Left lung (tissue), 10 donors: ENCODE results near the gene SRPX. TPM values are rescaled to one million over a fixed set of nuclear protein-coding genes. Genes with fewer than 3 reads are reported as not detected.

Experiments used
- ATAC-seq: fragments of 200-7000 bp; cut with Tn5 transposase; one replicate; pipeline ENCODE4 v1.9.1; 2020; ENCODE audit warnings: moderate library complexity
- DNase-seq, 4 donors: peaks; one replicate each; pipeline ENCODE4 v3.0.0-alpha.2; 2013 to 2020
- H3K27ac ChIP-seq, 2 donors: fragments of 200-600 bp; sonication (generic) in 1 of 2; one replicate each; pipeline versions ENCODE4 v1.5.0 to v1.8.0; 2020 to 2021
- H3K27me3 ChIP-seq, 2 donors: fragments of 200-600 bp; sonication (generic) in 1 of 2; one replicate each; pipeline versions ENCODE4 v1.5.0 to v1.8.0; 2020 to 2021
- H3K36me3 ChIP-seq, 2 donors: fragments of 200-600 bp; sonication (generic) in 1 of 2; one replicate each; pipeline versions ENCODE4 v1.5.0 to v1.8.0; 2020 to 2021
- H3K4me1 ChIP-seq, 2 donors: fragments of 200-600 bp; one replicate each; pipeline ENCODE4 v1.8.0; 2021
- H3K4me3 ChIP-seq, 2 donors: fragments of 200-600 bp; sonication (generic) in 1 of 2; one replicate each; pipeline versions ENCODE4 v1.5.0 to v1.8.0; 2020 to 2021; ENCODE audit warnings: mild to moderate bottlenecking in 1 of 2
- H3K9me3 ChIP-seq, 2 donors: fragments of 200-600 bp; sonication (generic) in 1 of 2; one replicate each; pipeline versions ENCODE4 v1.5.0 to v1.8.0; 2020 to 2021
- CTCF ChIP-seq, 2 donors: fragments of 200-600 bp; sonication (generic) in 1 of 2; IDR thresholded peaks; one replicate each; pipeline versions ENCODE4 v1.5.0 to v1.8.0; 2021; ENCODE audit warnings: antibody characterized with exemption in 2 of 2
- intact Hi-C, 2 donors: fragments of 100-400 bp; cut with DNase I; formaldehyde crosslinking; loops; one replicate each; pipeline versions ENCODE4 v1.11.2 to v1.14.2; 2022
- polyA plus RNA-seq, 6 donors: library from polyadenylated mRNA; unstranded; fragments of 120-200 nt; gene quantifications; one replicate each; pipeline ENCODE4 v1.2.1, GENCODE V29; 2013; ENCODE audit not compliant: insufficient read length in 6 of 6
- total RNA-seq, 2 donors: library from RNA; stranded (reverse); fragmentation: NEBNext Ultra II Directional; extraction: Animal tissue kit (Norgen Biotek cat#: 25700); gene quantifications; one replicate each; pipeline ENCODE4 v1.2.1, GENCODE V29; 2021
- donor health status: DM: no; HTN: yes; CAD: no.
- donor health status: DM: no; HTN: no; CAD: no.

SRPX gene
- total and polyA plus RNA-seq, 8 donors, result 27.0 to 54.6 (median 32.3) TPM

DNA sequence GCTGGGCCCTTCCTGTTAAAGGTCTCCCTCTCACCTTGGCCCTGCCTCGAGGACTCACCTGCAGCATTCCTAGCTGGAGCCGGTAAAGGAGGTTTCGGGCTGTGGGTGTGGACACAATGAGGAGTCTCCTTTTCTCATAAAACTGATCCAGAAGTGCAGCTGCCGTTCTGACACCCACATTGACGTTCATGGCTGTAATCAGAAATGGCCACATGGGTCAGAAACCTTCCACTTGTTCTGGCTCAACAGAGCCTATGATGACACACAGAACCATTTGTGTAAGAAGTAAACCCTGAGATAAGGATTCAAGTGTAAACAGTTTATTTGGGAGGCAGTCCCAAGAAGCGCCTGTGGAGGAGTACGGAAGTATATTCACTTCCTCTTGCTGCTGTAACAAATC is 63.8 kb downstream of the SRPX start:
- intact Hi-C loops, result no loop called here
- TF ChIP-seq CTCF (IDR thresholded peaks at IDR 0.05), result no peak
- no peak for ATAC-seq

GRCh38 chrX:38154818-38155217 is 65.9 kb downstream of the SRPX start:
- no peak for ATAC-seq
- no peak for TF ChIP-seq CTCF (IDR thresholded peaks at IDR 0.05)
- intact Hi-C loops, result no loop called here
- no peaks in the 10 kb centered on the region for H3K9me3 ChIP-seq
- no peaks in the 10 kb centered on the region for H3K27me3 ChIP-seq
- H3K4me3 ChIP-seq, result no peak overlapping the region
- no peaks in the 10 kb centered on the region for H3K4me1 ChIP-seq
- no peak for DNase-seq
- no peaks in the 10 kb centered on the region for H3K36me3 ChIP-seq
- H3K27ac ChIP-seq, result no peak overlapping the region

More for the DNA sequence above, 63.8 kb downstream of the SRPX start:
- Histone ChIP-seq H3K9me3 (no peaks in the 10 kb centered on the region), H3K27me3 (no peaks in the 10 kb centered on the region), H3K27ac (no peak overlapping the region), H3K4me1 (no peaks in the 10 kb centered on the region), H3K36me3 (no peaks in the 10 kb centered on the region), H3K4me3 (no peak overlapping the region)
- DNase-seq, result no peak

DNA sequence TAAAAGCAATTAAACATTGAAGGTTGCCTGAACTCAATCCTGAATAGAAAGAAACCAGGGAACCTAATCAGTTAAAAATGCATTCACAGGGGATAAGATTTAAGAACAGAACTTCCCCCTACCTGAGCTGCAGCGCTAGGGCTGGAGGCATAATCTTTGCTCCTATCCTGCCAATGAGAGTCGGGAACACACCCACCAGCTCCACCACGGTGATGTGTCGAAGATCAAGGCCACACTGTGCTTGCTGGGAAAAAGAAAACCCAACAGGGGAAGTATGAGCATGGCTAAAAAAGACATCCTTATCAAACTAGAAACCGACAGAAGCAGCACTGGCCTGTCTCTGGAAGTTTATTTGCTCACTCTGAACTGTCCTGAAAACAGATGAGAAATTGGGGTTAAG is 66.3 kb downstream of the SRPX start:
- H3K27me3 ChIP-seq, result no peaks in the 10 kb centered on the region
- no peak for ATAC-seq
- no peaks in the 10 kb centered on the region for H3K36me3 ChIP-seq
- H3K9me3 ChIP-seq, result no peaks in the 10 kb centered on the region
- no peak for DNase-seq
- H3K4me1 ChIP-seq, result no peaks in the 10 kb centered on the region
- H3K4me3 ChIP-seq, result no peak overlapping the region
- no peak for TF ChIP-seq CTCF (IDR thresholded peaks at IDR 0.05)
- no peak overlapping the region for H3K27ac ChIP-seq
- intact Hi-C loops, result no loop called here

DNA sequence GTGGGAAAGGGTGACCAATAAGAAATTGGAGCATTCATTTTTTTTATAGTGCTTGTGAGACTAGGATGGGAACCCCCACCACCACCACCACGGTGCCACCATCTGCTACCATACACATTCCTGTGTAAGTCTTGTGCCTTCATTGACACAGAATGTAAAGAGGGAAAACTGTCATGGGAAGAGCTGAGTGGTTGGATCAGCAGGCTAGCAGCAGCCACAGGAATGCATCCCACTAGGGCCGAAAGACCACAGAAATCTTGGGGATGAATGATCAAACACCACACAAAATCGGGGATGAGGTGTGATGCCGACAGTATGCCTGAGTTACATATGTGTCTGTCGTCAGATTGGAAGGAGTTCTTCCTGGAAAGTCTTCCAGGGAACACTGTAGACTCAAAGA is 69.2 kb downstream of the SRPX start:
- DNase-seq (no peak), ATAC-seq (no peak)
- Histone ChIP-seq H3K4me1 (no peaks in the 10 kb centered on the region), H3K36me3 (no peaks in the 10 kb centered on the region), H3K9me3 (no peaks in the 10 kb centered on the region), H3K27ac (no peak overlapping the region), H3K27me3 (no peaks in the 10 kb centered on the region), H3K4me3 (no peak overlapping the region)
- no peak for TF ChIP-seq CTCF (IDR thresholded peaks at IDR 0.05)
- intact Hi-C loops, result no loop called here

DNA sequence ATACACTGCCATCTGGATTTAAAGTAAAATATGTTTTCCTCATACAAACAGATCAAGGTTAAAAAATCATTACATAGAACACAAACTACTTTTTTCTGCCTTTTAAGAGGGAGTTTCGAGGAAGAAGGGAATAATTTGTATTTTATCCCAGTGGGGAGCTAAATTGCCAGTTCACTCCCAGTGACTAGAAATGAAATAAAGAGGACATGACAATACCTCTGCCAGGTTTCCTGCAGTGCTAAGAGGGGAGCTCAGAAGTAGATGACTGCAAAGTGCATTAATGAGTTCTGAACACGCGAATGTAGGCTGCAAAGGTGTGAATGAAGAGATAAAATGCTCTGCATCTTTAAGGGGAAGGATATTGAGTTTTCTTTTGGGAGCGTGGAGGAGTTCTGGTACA is 69.7 kb downstream of the SRPX start:
- no peak for DNase-seq
- H3K9me3 ChIP-seq, result no peaks in the 10 kb centered on the region
- H3K4me3 ChIP-seq, result no peak overlapping the region
- no peak for ATAC-seq
- TF ChIP-seq CTCF (IDR thresholded peaks at IDR 0.05), result no peak
- no peaks in the 10 kb centered on the region for H3K27me3 ChIP-seq
- no peak overlapping the region for H3K27ac ChIP-seq
- intact Hi-C loops, result no loop called here
- no peaks in the 10 kb centered on the region for H3K36me3 ChIP-seq
- no peaks in the 10 kb centered on the region for H3K4me1 ChIP-seq
